ENCODE results near the gene ANKHD1. TPM values are rescaled to one million over a fixed set of nuclear protein-coding genes. Genes with fewer than 3 reads are reported as not detected.

The ANKHD1 gene
- polyA plus RNA-seq, 1 donor from 2014 or later: 61.8 TPM

DNA sequence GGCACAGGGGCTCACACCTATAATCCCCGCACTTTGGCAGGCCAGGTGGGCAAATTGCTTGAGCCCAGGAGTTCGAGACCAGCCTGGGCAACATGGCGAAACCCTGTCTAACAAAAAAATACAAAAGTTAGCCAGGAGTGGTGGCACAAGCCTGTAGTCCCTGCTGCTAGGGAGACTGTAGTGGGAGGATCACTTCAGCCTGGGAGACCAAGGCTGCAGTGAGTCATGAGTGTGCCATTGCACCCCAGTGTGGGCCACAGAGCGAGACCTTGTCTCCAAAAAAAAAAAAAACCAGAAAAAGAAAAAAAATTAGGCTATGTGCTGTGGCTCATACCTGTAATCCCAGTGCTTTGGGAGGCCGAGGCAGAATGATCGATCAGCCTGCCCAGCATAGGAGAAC, 87.3 kb downstream of the ANKHD1 start:
- no peak overlapping the region for H3K27ac ChIP-seq (ENCODE audit: low read length)
- TF ChIP-seq RAD21 (conservative IDR thresholded peaks at IDR 0.05) (no peak), EP300 (conservative IDR thresholded peaks at IDR 0.05; ENCODE audit: poor library complexity, severe bottlenecking) (no peak), MXI1 (conservative IDR thresholded peaks at IDR 0.05; ENCODE audit: poor library complexity, severe bottlenecking) (no peak), TAF1 (IDR thresholded peaks at IDR 0.05; ENCODE audit: low read depth) (no peak), EZH2 (IDR thresholded peaks at IDR 0.05; ENCODE audit: borderline replicate concordance, insufficient read depth, low read length, poor library complexity, severe bottlenecking) (no peak), POLR2AphosphoS5 (IDR thresholded peaks at IDR 0.05) (no peak), SMC3 (conservative IDR thresholded peaks at IDR 0.05; ENCODE audit: poor library complexity) (no peak)
- TF ChIP-seq, protein P1, sequence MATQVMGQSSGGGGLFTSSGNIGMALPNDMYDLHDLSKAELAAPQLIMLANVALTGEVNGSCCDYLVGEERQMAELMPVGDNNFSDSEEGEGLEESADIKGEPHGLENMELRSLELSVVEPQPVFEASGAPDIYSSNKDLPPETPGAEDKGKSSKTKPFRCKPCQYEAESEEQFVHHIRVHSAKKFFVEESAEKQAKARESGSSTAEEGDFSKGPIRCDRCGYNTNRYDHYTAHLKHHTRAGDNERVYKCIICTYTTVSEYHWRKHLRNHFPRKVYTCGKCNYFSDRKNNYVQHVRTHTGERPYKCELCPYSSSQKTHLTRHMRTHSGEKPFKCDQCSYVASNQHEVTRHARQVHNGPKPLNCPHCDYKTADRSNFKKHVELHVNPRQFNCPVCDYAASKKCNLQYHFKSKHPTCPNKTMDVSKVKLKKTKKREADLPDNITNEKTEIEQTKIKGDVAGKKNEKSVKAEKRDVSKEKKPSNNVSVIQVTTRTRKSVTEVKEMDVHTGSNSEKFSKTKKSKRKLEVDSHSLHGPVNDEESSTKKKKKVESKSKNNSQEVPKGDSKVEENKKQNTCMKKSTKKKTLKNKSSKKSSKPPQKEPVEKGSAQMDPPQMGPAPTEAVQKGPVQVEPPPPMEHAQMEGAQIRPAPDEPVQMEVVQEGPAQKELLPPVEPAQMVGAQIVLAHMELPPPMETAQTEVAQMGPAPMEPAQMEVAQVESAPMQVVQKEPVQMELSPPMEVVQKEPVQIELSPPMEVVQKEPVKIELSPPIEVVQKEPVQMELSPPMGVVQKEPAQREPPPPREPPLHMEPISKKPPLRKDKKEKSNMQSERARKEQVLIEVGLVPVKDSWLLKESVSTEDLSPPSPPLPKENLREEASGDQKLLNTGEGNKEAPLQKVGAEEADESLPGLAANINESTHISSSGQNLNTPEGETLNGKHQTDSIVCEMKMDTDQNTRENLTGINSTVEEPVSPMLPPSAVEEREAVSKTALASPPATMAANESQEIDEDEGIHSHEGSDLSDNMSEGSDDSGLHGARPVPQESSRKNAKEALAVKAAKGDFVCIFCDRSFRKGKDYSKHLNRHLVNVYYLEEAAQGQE (IDR thresholded peaks at IDR 0.05; ENCODE audit: borderline replicate concordance): no peak
- TF ChIP-seq, protein P2, sequence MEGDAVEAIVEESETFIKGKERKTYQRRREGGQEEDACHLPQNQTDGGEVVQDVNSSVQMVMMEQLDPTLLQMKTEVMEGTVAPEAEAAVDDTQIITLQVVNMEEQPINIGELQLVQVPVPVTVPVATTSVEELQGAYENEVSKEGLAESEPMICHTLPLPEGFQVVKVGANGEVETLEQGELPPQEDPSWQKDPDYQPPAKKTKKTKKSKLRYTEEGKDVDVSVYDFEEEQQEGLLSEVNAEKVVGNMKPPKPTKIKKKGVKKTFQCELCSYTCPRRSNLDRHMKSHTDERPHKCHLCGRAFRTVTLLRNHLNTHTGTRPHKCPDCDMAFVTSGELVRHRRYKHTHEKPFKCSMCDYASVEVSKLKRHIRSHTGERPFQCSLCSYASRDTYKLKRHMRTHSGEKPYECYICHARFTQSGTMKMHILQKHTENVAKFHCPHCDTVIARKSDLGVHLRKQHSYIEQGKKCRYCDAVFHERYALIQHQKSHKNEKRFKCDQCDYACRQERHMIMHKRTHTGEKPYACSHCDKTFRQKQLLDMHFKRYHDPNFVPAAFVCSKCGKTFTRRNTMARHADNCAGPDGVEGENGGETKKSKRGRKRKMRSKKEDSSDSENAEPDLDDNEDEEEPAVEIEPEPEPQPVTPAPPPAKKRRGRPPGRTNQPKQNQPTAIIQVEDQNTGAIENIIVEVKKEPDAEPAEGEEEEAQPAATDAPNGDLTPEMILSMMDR (IDR thresholded peaks at IDR 0.05; ENCODE audit: poor library complexity, severe bottlenecking): no peak
- no peaks in the 10 kb centered on the region for H3F3A ChIP-seq (ENCODE audit: insufficient read depth, low read length, poor library complexity, severe bottlenecking)
- peaks cover 9% of the 10 kb centered on the region for H3K36me3 ChIP-seq (ENCODE audit: insufficient read depth, low read length)
- H2AFZ ChIP-seq (ENCODE audit: low read depth, low read length): no peak overlapping the region
- no peaks in the 10 kb centered on the region for H3K79me2 ChIP-seq (replicated peaks; ENCODE audit: insufficient read depth, low read length)
- H4K20me1 ChIP-seq (ENCODE audit: insufficient read depth): no peaks in the 10 kb centered on the region
- no peaks in the 10 kb centered on the region for H3K9me3 ChIP-seq (ENCODE audit: low read length)
- no peaks in the 10 kb centered on the region for H3K27me3 ChIP-seq (ENCODE audit: insufficient read depth, low read depth, low read length)
- H3K4me3 ChIP-seq (ENCODE audit: low read length): no peak overlapping the region
- no peak overlapping the region for H3K9ac ChIP-seq (ENCODE audit: low read length)
- H3K9me2 ChIP-seq (ENCODE audit: insufficient read depth, low read length): no peaks in the 10 kb centered on the region
- H3K4me2 ChIP-seq (ENCODE audit: low read length): no peak overlapping the region

DNA sequence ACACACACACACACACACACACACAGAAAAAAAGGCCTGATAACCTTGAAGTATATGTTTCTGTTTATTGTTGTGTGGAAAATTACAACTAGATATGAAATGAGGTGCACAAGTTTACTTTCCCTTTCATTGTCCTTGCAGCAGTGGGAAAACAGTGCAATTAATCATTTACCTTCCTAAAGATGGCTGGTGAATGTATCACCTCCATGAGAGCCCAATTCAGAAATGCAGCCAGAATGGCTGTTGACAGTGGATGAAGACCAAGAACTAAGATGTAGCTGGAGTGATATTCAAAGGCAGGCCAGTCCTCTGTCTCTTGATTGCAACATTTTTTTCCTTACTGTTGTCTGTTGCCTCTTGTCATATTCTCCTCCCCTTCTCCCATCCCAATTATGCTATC, 96.3 kb downstream of the ANKHD1 start:
- H3K27ac ChIP-seq (ENCODE audit: low read length): no peak overlapping the region
- no peak overlapping the region for H2AFZ ChIP-seq (ENCODE audit: low read depth, low read length)
- no peaks in the 10 kb centered on the region for H3K9me2 ChIP-seq (ENCODE audit: insufficient read depth, low read length)
- H4K20me1 ChIP-seq (ENCODE audit: insufficient read depth): no peaks in the 10 kb centered on the region
- H3K36me3 ChIP-seq (ENCODE audit: insufficient read depth, low read length): no peaks in the 10 kb centered on the region
- no peaks in the 10 kb centered on the region for H3K9me3 ChIP-seq (ENCODE audit: low read length)
- H3K4me3 ChIP-seq (ENCODE audit: low read length): no peak overlapping the region
- H3F3A ChIP-seq (ENCODE audit: insufficient read depth, low read length, poor library complexity, severe bottlenecking): no peaks in the 10 kb centered on the region
- H3K27me3 ChIP-seq (ENCODE audit: insufficient read depth, low read depth, low read length): no peaks in the 10 kb centered on the region
- no peak overlapping the region for H3K9ac ChIP-seq (ENCODE audit: low read length)
- H3K4me2 ChIP-seq (ENCODE audit: low read length): no peak overlapping the region
- H3K79me2 ChIP-seq (replicated peaks; ENCODE audit: insufficient read depth, low read length): no peaks in the 10 kb centered on the region
- TF ChIP-seq SMC3 (conservative IDR thresholded peaks at IDR 0.05; ENCODE audit: poor library complexity): no peak
- TF ChIP-seq RAD21 (conservative IDR thresholded peaks at IDR 0.05): no peak
- TF ChIP-seq MXI1 (conservative IDR thresholded peaks at IDR 0.05; ENCODE audit: poor library complexity, severe bottlenecking): no peak
- no peak for TF ChIP-seq EP300 (conservative IDR thresholded peaks at IDR 0.05; ENCODE audit: poor library complexity, severe bottlenecking)
- TF ChIP-seq EZH2 (IDR thresholded peaks at IDR 0.05; ENCODE audit: borderline replicate concordance, insufficient read depth, low read length, poor library complexity, severe bottlenecking): no peak
- TF ChIP-seq TAF1 (IDR thresholded peaks at IDR 0.05; ENCODE audit: low read depth): no peak
